ENCODE results near the gene HSPG2. TPM values are rescaled to one million over a fixed set of nuclear protein-coding genes. Genes with fewer than 3 reads are reported as not detected.

The HSPG2 gene
- total and polyA plus RNA-seq, 2 of the 8 experiments (the other 6 are each of a cell fraction or from before 2014, with no cell fraction given), result 17.8 to 111 TPM

GRCh38 chr1:21881250-21881649 is 55.9 kb downstream of the HSPG2 start (continued):
- TF ChIP-seq CHD7 (IDR thresholded peaks at IDR 0.05; ENCODE audit: insufficient replicate concordance, low read length), result no peak
- no peak for TF ChIP-seq E2F6 (IDR thresholded peaks at IDR 0.05)
